HG03135 (cell line): Measurements from ENCODE around the gene STXBP5L.
"Not testable (repeated sequence)": the region's sequence is repeated elsewhere in the genome, so short reads cannot be mapped to it uniquely, and the experiment has no call there.

Experiments used
- ATAC-seq: cut with Tn5 transposase; IDR thresholded peaks from one replicate; pipeline ENCODE4 v1.9.1; 2021; ENCODE audit warnings: mild to moderate bottlenecking, moderate library complexity; ENCODE audit not compliant: unreplicated experiment

The STXBP5L gene

DNA sequence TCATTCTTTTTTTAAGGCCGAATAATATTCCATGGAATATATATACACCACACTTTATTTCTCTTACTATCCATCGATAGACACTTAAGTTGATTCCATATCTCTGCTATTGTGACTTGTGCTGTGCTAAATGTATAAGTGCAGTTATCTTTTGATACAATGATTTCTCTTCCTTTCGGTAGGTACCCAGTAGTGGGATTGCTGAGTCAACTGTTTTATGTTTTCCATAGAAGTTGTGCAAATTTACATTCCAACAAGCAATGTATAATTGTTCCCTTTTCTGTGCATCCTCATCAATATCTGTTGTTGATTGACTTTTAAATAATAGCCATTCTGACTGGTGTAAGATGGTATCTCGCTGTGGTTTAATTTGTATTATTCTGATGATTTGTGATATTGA is 81.0 kb downstream of the STXBP5L start:
- no peak for ATAC-seq

DNA sequence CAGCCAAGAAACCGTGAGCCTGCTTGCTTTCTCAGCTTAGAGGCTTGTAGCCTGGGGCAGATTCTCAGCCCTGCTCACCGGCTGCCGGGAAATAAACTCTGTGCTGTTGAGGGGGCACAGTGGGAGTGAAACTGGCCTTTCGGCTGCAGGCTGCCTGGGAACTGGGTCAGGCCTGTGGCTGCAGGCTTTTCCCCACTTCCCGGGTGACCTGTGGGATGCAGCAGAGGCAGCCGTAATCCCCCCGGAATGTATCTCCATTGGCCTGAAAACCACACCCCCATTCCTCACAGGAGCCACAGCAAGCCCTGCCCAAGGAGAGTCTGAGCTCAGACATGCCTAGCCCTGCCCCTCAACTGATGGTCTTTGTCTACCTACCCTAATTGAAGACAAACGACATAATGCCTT is 110.9 kb downstream of the STXBP5L start:
- no peak for ATAC-seq

- no peak for ATAC-seq
These were observed 155.6 kb downstream of the STXBP5L start for GRCh38 chr3:121063628-121064027.

DNA sequence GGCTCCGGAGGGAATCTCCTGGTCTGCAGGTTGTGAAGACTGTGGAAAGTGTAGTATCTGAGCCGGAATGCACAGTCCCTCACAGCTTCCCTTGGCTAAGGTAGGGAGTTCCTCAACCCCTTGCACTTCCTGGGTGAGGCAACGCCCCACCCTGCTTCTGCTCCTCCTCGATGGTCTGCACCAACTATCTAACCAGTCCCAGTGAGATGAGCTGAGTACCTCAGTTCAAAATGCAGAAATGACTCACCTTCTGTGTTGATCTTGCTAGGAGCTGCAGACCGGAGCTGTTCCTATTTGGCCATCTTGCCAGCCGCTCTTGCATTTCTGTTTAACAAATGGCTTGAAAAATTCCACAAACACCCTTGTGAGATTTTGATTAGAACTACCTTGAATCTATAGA is 156.1 kb downstream of the STXBP5L start:
- ATAC-seq = no peak

DNA sequence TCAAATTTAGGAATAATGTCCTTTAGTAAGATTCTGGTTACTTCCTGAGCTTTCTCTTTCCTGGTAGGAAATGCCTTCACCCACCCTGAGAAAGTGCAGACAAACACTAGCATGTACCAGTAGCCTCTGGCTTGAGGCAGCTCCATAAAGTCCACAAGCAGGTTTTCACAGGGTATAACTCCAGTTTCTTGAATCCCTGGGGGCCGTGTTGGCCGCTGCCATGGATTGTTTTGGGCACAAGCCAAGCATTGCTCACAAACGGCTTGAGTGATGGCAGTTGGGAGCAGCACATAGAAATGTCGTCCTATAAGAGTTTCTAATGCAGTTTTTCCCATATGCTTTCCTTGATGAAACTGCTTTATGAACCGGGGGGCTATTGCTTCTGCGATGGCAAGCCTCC is 164.1 kb downstream of the STXBP5L start:
- ATAC-seq = no peak

DNA sequence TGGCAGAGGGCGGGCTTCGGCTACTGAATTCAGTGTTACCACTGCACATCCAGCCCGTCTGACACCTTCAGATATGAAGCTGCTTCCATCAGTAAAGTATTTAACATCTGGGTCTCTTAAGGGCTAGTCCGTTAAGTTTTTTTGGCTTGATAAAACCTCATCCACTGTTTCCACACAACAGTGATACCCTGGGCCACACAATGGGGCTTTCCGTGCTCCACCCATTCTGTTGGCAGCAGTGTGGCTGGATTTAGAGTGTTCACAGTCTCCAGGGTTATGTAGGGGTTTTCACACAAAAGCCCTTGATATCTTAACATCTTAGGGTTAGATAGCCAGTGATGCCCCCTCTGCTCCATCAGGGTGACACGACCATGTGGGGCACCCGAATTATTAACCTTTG is 165.0 kb downstream of the STXBP5L start:
- no peak for ATAC-seq

- no peak for ATAC-seq
These were observed 167.2 kb downstream of the STXBP5L start for GRCh38 chr3:121075191-121075590.

- ATAC-seq = not testable (repeated sequence)
These were observed 170.5 kb downstream of the STXBP5L start for GRCh38 chr3:121078378-121079101.

DNA sequence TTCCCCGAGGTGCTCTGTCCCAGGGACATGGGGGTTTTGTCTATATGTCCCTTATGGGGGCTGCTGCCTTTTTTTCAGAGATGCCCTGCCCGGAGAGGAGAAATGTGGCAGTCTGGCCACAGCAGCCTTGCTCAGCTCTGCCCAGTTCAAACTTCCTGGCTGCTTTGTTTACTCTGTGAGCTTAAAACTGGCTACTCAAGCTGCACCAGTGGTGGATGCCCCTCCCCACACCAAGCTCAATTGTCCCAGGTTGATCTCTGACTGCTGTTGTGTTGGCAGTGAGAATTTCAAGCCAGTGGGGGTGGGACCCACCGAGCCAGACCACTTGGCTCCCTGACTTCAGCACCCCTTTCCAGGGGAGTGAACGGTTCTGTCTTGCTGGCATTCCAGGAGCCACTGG is 188.9 kb downstream of the STXBP5L start:
- ATAC-seq = no peak

DNA sequence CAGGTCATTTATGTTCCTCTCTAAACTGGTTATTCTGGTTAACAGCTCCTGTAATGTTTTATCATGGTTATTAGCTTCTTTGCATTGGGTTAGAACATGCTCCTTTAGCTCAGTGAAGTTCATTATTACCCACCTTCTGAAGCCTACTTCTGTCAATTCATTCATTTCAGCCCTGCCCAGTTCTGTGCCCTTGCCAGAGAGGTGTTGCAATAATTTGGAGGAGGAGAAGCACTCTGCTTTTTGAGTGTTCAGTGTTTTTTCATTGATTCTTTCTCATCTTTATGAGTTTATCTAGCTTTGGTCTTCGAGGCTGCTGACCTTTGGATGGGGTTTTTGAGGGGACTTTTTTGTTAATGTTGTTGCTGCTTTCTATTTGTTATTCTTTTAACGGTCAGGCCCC is 203.1 kb downstream of the STXBP5L start:
- not testable (repeated sequence) for ATAC-seq

DNA sequence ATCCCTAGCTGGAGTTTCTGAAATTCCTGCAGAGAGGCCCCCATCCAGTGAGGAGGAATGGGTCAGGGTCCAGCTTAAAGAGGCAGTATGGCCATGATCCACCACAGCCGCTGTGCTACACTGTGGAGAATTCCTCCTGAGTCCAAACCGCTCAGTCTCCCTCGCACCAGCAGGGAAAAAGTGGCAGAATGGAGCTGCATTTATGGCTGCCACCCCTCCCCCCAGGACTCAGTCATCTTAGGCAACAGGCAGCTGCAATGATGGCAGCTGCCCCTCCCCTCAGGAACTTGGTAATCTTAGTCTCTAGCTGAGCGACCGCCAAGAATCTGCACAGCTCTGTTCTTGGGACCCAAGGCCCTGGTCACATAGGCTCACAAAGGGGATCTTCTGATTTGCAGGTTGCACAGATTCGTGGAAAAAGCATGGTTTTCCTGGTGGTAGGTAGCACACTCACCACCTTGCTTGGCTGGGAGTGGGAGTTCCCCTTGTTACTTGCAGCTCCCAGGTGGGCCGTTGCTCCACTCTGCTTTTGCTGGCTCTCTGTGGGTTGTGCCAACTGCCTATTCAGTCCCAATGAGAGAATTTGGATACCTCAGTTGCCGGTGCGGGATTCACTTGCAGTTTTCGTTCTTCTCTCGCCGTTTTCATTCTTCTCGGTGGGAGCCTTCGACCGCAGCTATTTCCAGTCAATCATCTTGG is 204.1 kb downstream of the STXBP5L start:
- ATAC-seq = no peak

- no peak for ATAC-seq
These were observed 218.2 kb downstream of the STXBP5L start for GRCh38 chr3:121126033-121126706.

DNA sequence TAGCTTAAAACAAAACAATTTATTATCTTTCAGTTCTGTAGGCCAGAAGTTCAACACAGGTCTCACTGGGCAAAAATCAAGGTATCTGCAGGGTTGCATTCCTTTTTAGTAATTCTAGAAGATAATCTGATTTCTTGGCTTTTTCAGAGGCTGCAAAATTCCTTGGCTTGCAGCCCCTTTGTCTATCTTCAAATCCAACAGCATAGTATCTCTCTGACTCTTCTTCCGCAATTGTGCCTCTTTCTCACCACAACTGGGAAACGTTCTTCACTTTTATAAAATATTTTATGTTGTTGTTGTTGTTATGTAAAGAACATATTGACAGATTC is 218.7 kb downstream of the STXBP5L start:
- no peak for ATAC-seq

GRCh38 chr3:121152573-121152972 is 244.6 kb downstream of the STXBP5L start:
- no peak for ATAC-seq

GRCh38 chr3:121153851-121154250 is 245.8 kb downstream of the STXBP5L start:
- ATAC-seq = no peak

DNA sequence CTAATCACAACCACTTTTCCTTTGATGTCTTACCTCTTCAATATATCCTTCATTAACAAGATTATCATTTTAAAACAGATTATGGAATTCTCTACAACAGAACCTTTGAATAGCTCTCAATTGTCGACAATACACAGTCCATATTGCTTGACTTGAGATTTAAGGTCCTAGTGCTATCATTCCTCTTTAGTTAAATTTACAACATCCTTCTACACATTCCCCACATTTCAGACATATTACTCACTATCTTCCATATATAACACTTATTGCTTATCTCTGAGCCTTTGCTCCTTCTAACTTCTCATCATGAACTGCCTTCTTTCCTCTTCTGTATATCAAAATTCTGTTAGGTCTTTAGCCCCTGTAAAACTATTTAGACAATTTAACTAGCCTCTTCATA is 247.0 kb downstream of the STXBP5L start:
- no peak for ATAC-seq

GRCh38 chr3:121165397-121165837 is 257.4 kb downstream of the STXBP5L start:
- no peak for ATAC-seq

- ATAC-seq = no peak
These were observed 259.6 kb downstream of the STXBP5L start for GRCh38 chr3:121167374-121168139.

DNA sequence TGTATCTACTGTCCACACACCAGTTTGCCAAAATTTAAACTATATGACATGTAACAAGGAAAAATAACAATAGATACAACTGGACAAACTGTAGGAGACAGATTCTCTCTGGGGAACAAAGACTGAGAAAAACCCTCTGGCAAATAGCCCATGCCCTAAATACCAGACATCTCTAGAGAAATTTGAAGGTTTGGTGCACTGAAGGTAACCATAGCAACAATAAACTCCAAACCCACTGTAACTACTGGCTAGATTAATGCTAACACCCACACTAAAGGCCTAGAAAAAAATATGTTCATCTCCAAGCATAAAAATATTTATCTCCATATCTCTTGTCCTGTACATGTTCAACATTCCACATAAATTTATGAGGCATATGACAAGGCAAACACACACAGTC is 267.1 kb downstream of the STXBP5L start:
- no peak for ATAC-seq

GRCh38 chr3:121190626-121191025 is 282.6 kb downstream of the STXBP5L start:
- ATAC-seq = not testable (repeated sequence)

DNA sequence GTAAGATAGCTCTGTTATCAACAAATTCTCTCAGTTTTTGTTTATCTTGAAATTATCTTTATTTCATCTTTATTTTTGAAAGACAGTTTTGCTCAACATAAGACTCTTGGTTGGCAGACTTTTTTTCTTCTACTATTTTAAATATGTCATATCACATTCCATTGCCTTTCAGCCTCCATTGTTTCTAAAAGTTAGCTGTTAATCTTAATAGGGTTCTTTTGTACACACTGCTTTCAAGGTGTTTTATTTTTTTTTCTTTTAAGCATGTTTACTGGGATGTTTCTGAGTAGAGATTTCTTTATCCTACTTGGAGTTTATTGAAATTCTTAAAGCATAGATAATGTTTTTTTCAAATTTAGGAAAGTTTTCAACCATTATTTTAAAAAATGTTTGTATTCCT is 294.6 kb downstream of the STXBP5L start:
- no peak for ATAC-seq
